Prostate gland (tissue), 2 donors: ENCODE measurements around the gene CAT.

Source experiments
- CTCF ChIP-seq, 4 experiments: fragments of 200-600 bp in 2 of 4; fragments of 450-650 bp in 2 of 4; sonication (generic) in 2 of 4; IDR thresholded peaks; 1 replicate in 3 of 4; 2 replicates in 1 of 4; pipeline ENCODE4 v1.5.1; 2016 to 2019; ENCODE audit warnings: antibody characterized with exemption in 4 of 4, mild to moderate bottlenecking in 2 of 4, moderate library complexity in 2 of 4
- POLR2AphosphoS5 ChIP-seq: sonication (generic); formaldehyde crosslinking; IDR thresholded peaks from one replicate; pipeline ENCODE4 v1.6.1; 2017; ENCODE audit warnings: antibody characterized with exemption

- TF ChIP-seq POLR2AphosphoS5 (no peak), CTCF (IDR thresholded peaks at IDR 0.05) (no peak)
Observed at GRCh38 chr11:34441814-34442213, 3.1 kb downstream of the CAT start.
